A549 treated with AZD2906 at 1 μM for 4 hours (cell line): Measurements from ENCODE around the gene RIMBP3C. TPM values are rescaled to one million over a fixed set of nuclear protein-coding genes. Genes with fewer than 3 reads are reported as not detected.

Source experiments
- total RNA-seq: library from RNA; stranded (reverse); fragments of 200-300 nt; extraction: Qiagen RNA extraction; gene quantifications from 5 replicates; pipeline ENCODE4 v1.2.3, GENCODE V29; 2022

Gene RIMBP3C
- 0.12 to 0.25 TPM (median 0.20 TPM) in 4 of 5 replicates, not detected in the other for total RNA-seq

GRCh38 chr22:21551361-21551760 is at the start of gene RIMBP3C:
RIMBP3C (minus strand) TSS chr22:21551461; CDS start chr22:21550976, 485 bp downstream.

DNA sequence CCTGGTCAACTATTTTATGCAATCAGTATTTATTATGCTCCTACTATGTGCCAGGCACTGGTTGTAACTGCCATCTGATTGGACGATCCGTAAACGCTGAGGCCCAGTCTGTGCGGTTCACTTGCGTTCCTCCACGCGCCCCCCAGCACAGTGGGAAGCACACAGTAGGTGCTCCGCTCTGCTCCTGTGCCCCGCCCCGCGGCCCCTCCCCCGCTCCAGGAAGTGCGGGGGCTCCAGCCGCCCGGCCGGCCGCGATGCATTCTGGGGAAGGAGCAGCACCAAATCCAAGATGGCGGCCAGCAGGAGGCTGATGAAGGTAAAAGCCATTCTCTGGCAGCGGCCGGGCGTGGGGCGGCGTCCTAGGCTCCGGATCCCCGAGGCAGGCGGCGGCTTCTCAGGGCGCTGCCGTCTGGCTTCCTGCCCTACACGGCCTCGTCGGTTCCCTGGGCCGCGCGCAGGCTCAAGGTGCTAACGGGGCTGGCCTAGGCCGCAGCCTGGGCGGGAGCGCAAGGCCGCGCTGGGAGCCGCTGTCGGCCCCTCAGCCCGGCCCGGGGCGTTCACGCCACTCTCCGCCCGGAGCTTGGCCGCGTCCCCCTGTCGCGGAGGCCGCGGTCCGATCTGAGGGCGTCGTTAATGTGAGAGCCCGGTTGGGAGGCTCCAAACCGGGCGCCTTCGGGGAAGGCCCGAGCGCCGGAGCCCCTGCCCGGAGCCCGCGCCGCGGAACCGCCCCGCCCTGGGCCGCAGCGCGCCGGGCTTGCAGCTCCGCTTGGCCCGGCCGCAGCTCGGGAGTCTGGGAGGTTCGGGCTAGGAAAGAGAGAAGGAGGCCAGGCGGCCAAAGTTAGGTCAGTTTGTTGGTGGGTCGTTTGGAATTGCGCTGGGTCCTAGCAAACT is 16.4 kb upstream of the RIMBP3C start, which contains the start of gene UBE2L3:
Gene UBE2L3 (plus strand): TSS at position 259 of the 891 bp plus-strand sequence. CDS start 31 bp downstream, at position 290.

Other genes with a start within 250 kb of the RIMBP3C start
- gene RIMBP3B, start 167.7 kb downstream of the RIMBP3C start, total RNA-seq: 0.28 to 0.49 TPM (median 0.31 TPM) in 5 replicates
- 2.2 to 2.9 TPM (median 2.7 TPM) in 5 replicates for gene HIC2, start 134.1 kb downstream of the RIMBP3C start, total RNA-seq
- gene TMEM191C, start 84.1 kb downstream of the RIMBP3C start, total RNA-seq: 0.50 to 1.2 TPM (median 0.76 TPM) in 5 replicates
- 59.2 to 69.7 TPM (median 61.3 TPM) in 5 replicates for gene UBE2L3, start 16.3 kb upstream of the RIMBP3C start, total RNA-seq
- gene YDJC, start 78.6 kb upstream of the RIMBP3C start, total RNA-seq: 31.4 to 58.5 TPM (median 56.0 TPM) in 5 replicates
- 0.06 to 0.07 TPM (median 0.07 TPM) in 3 of 5 replicates, not detected in the others for gene CCDC116, start 81.3 kb upstream of the RIMBP3C start, total RNA-seq
- 31.3 to 60.7 TPM (median 54.4 TPM) in 5 replicates for gene SDF2L1, start 90.8 kb upstream of the RIMBP3C start, total RNA-seq
- gene PPIL2, start 114.6 kb upstream of the RIMBP3C start, total RNA-seq: 17.4 to 21.2 TPM (median 20.4 TPM) in 5 replicates
- 0.10 to 0.68 TPM (median 0.36 TPM) in 5 replicates for gene YPEL1, start 184.3 kb upstream of the RIMBP3C start, total RNA-seq